Testis (tissue), 2 donors: ENCODE data around the gene CCDC102A.

Experiments
- CTCF ChIP-seq, 3 experiments: fragments of 450-650 bp in 2 of 3; fragments of 200-600 bp in 1 of 3; sonication (generic) in 1 of 3; IDR thresholded peaks; one replicate each; pipeline ENCODE4 v1.5.1; 2016 to 2019; ENCODE audit warnings: antibody characterized with exemption in 3 of 3, mild to moderate bottlenecking in 2 of 3, moderate library complexity in 1 of 3
- POLR2A ChIP-seq: fragments of 450-650 bp; IDR thresholded peaks from one replicate; pipeline ENCODE4 v1.6.1; 2017; ENCODE audit warnings: antibody characterized with exemption, mild to moderate bottlenecking, moderate library complexity

- TF ChIP-seq POLR2A, result no peak
- TF ChIP-seq CTCF (IDR thresholded peaks at IDR 0.05), result no peak
Measured at GRCh38 chr16:57500578-57501111, 35.7 kb downstream of the CCDC102A start.
